H1 (cell line): ENCODE measurements around the gene ATP10D. TPM values are rescaled to one million over a fixed set of nuclear protein-coding genes. Genes with fewer than 3 reads are reported as not detected.

ENCODE experiments used
- CHD7 ChIP-seq: fragments of 300-600 bp; sonication (generic); IDR thresholded peaks from 2 replicates; pipeline ENCODE4 v1.7.1; 2012; ENCODE audit warnings: low read length, moderate library complexity, mild to moderate bottlenecking, inconsistent platforms; ENCODE audit not compliant: insufficient replicate concordance
- PHF8 ChIP-seq: fragments of 200-600 bp; sonication (generic); conservative IDR thresholded peaks from 2 replicates; pipeline ENCODE4 v1.7.1; 2012; ENCODE audit warnings: low read depth, mild to moderate bottlenecking, inconsistent platforms, low read length, moderate library complexity
- polyA plus RNA-seq, 7 experiments: library from polyadenylated mRNA; depleted of rRNA in 3 of 7; stranded (reverse) in 5 of 7; unstranded in 2 of 7; fragments of >200 nt in 5 of 7; fragments of 200-250 nt in 2 of 7; gene quantifications; 1 replicate in 5 of 7; 2 replicates in 1 of 7; 4 replicates in 1 of 7; pipeline versions ENCODE4 v1.2.1 to v1.2.3, GENCODE V29; 2011 to 2013; ENCODE audit warnings: missing spikeins in 2 of 7, mixed read lengths in 2 of 7
- total RNA-seq: library from RNA; stranded (reverse); fragmentation: NEBNext Ultra II Directional; extraction: Animal tissue kit (Norgen Biotek cat#: 25700); gene quantifications from 2 replicates; pipeline ENCODE4 v1.2.1, GENCODE V29; 2021

The ATP10D gene
- total and polyA plus RNA-seq, 2 of the 8 experiments (the other 6 are each of a cell fraction or from before 2014, with no cell fraction given), result 2.9 to 5.9 TPM

GRCh38 chr4:47485768-47486167 lies 693 bp downstream of the ATP10D start (continued):
- TF ChIP-seq CHD7 (no peak), PHF8 (no peak)
